Lower lobe of right lung (tissue), 2 donors: ENCODE measurements around the gene UEVLD. TPM values are rescaled to one million over a fixed set of nuclear protein-coding genes. Genes with fewer than 3 reads are reported as not detected.
A peak's percentile ranks its signal among the peaks of the same experiment; 100 is the strongest.

Source experiments
- ATAC-seq, 2 donors: fragments of 200-7000 bp; cut with Tn5 transposase; one replicate each; pipeline ENCODE4 v1.9.1; 2020 to 2022; ENCODE audit warnings: mild to moderate bottlenecking in 2 of 2, moderate library complexity in 2 of 2
- DNase-seq: peaks from one replicate; pipeline ENCODE4 v3.0.0-alpha.2; 2020
- H3K27ac ChIP-seq: fragments of 200-600 bp; one replicate; pipeline ENCODE4 v1.8.0; 2022
- H3K27me3 ChIP-seq: fragments of 200-600 bp; one replicate; pipeline ENCODE4 v1.8.0; 2022; ENCODE audit warnings: low read depth
- H3K36me3 ChIP-seq: fragments of 200-600 bp; one replicate; pipeline ENCODE4 v1.8.0; 2022; ENCODE audit warnings: mild to moderate bottlenecking
- H3K4me1 ChIP-seq: fragments of 200-600 bp; one replicate; pipeline ENCODE4 v1.8.0; 2022
- H3K4me3 ChIP-seq: fragments of 200-600 bp; one replicate; pipeline ENCODE4 v1.8.0; 2022; ENCODE audit warnings: mild to moderate bottlenecking
- H3K9me3 ChIP-seq: fragments of 200-600 bp; one replicate; pipeline ENCODE4 v1.8.0; 2022
- CTCF ChIP-seq: fragments of 200-600 bp; IDR thresholded peaks from one replicate; pipeline ENCODE4 v1.8.0; 2022; ENCODE audit warnings: antibody characterized with exemption, mild to moderate bottlenecking
- intact Hi-C: fragments of 100-400 bp; cut with DNase I; formaldehyde crosslinking; loops from one replicate; pipeline ENCODE4 v1.11.0; 2022
- total RNA-seq: library from RNA; stranded (reverse); fragmentation: NEBNext Ultra II Directional; extraction: Animal tissue kit (Norgen Biotek cat#: 25700); gene quantifications from one replicate; pipeline ENCODE4 v1.2.1, GENCODE V29; 2021
- donor health status: DM: no; HTN: yes; CAD: no; lungs with severe emphysema.

UEVLD gene
- total RNA-seq, 1 donor from 2014 or later = 26.8 TPM

GRCh38 chr11:18578975-18579598 is 9.4 kb downstream of the UEVLD start:
- DNase-seq = no peak
- intact Hi-C loops = no loop called here
- no peak overlapping the region for H3K4me3 ChIP-seq

GRCh38 chr11:18575361-18575760 is 13.2 kb downstream of the UEVLD start:
- ATAC-seq (no peak), DNase-seq (no peak)
- intact Hi-C loops = no loop called here
- Histone ChIP-seq H3K27me3 (no peaks in the 10 kb centered on the region), H3K27ac (no peak overlapping the region), H3K4me3 (no peak overlapping the region), H3K4me1 (no peaks in the 10 kb centered on the region), H3K36me3 (peaks cover 80% of the 10 kb centered on the region), H3K9me3 (no peaks in the 10 kb centered on the region)
- TF ChIP-seq CTCF = no peak

More at GRCh38 chr11:18578975-18579598, 9.4 kb downstream of the UEVLD start:
- ATAC-seq = peak in 1 of 2 donors; percentile 48
- Histone ChIP-seq H3K9me3 (no peaks in the 10 kb centered on the region), H3K4me1 (no peaks in the 10 kb centered on the region), H3K27me3 (no peaks in the 10 kb centered on the region), H3K36me3 (peaks cover 46% of the 10 kb centered on the region), H3K27ac (no peak overlapping the region)
- TF ChIP-seq CTCF = no peak

GRCh38 chr11:18567081-18567480 is 21.5 kb downstream of the UEVLD start:
- no peak overlapping the region for H3K27ac ChIP-seq
- H3K4me1 ChIP-seq = no peaks in the 10 kb centered on the region
- peaks cover 92% of the 10 kb centered on the region for H3K36me3 ChIP-seq
- ATAC-seq = no peak
- no peaks in the 10 kb centered on the region for H3K27me3 ChIP-seq
- no peaks in the 10 kb centered on the region for H3K9me3 ChIP-seq
- no peak for DNase-seq
- TF ChIP-seq CTCF = no peak
- intact Hi-C loops = no loop called here
- no peak overlapping the region for H3K4me3 ChIP-seq

- DNase-seq = no peak
- Histone ChIP-seq H3K27ac (no peak overlapping the region), H3K4me3 (no peak overlapping the region), H3K36me3 (peaks cover 90% of the 10 kb centered on the region), H3K27me3 (no peaks in the 10 kb centered on the region), H3K9me3 (no peaks in the 10 kb centered on the region), H3K4me1 (no peaks in the 10 kb centered on the region)
- intact Hi-C loops = no loop called here
- no peak for TF ChIP-seq CTCF
- no peak for ATAC-seq
Measured at GRCh38 chr11:18566406-18566805, 22.1 kb downstream of the UEVLD start.

- Histone ChIP-seq H3K9me3 (no peaks in the 10 kb centered on the region), H3K4me1 (no peaks in the 10 kb centered on the region), H3K36me3 (peaks cover 88% of the 10 kb centered on the region), H3K27ac (no peak overlapping the region), H3K4me3 (no peak overlapping the region), H3K27me3 (no peaks in the 10 kb centered on the region)
- no peak for TF ChIP-seq CTCF
- ATAC-seq (no peak), DNase-seq (no peak)
- intact Hi-C loops = no loop called here
Measured at GRCh38 chr11:18564149-18564548, 24.4 kb downstream of the UEVLD start.
